GM23248 (cell line): Measurements from ENCODE around the gene SCOC. TPM values are rescaled to one million over a fixed set of nuclear protein-coding genes. Genes with fewer than 3 reads are reported as not detected.

Experiments used
- DNase-seq: peaks from one replicate; pipeline ENCODE4 v3.0.0-alpha.2; 2015
- H2AFZ ChIP-seq: fragments of 200-600 bp; sonication (generic); 2 replicates; pipeline ENCODE4 v1.6.1; 2016; ENCODE audit warnings: antibody characterized with exemption
- H3F3A ChIP-seq: fragments of 200-600 bp; sonication (generic); 2 replicates; pipeline ENCODE4 v1.6.1; 2016; ENCODE audit warnings: mild to moderate bottlenecking, antibody characterized with exemption, mixed run types; ENCODE audit not compliant: insufficient read depth
- H3K27ac ChIP-seq: fragments of 200-600 bp; sonication (generic); 2 replicates; pipeline ENCODE4 v1.5.1; 2016; ENCODE audit warnings: mild to moderate bottlenecking
- H3K27me3 ChIP-seq: fragments of 200-600 bp; sonication (generic); replicated peaks from 2 replicates; pipeline ENCODE4 v1.6.1; 2016; ENCODE audit warnings: mild to moderate bottlenecking; ENCODE audit not compliant: insufficient read depth
- H3K36me3 ChIP-seq: fragments of 200-600 bp; sonication (generic); 2 replicates; pipeline ENCODE4 v1.6.1; 2016; ENCODE audit warnings: low read depth, mild to moderate bottlenecking
- H3K4me1 ChIP-seq: fragments of 200-600 bp; sonication (generic); 2 replicates; pipeline ENCODE4 v1.6.1; 2016; ENCODE audit warnings: mild to moderate bottlenecking; ENCODE audit not compliant: insufficient read depth
- H3K4me2 ChIP-seq: fragments of 200-600 bp; sonication (generic); one replicate; pipeline ENCODE4 v1.6.1; 2016; ENCODE audit warnings: mild to moderate bottlenecking; ENCODE audit not compliant: unreplicated experiment
- H3K4me3 ChIP-seq: fragments of 200-600 bp; sonication (generic); 2 replicates; pipeline ENCODE4 v1.5.1; 2016; ENCODE audit warnings: mild to moderate bottlenecking
- H3K79me2 ChIP-seq: fragments of 200-600 bp; sonication (generic); 2 replicates; pipeline ENCODE4 v1.6.1; 2016; ENCODE audit warnings: mild to moderate bottlenecking; ENCODE audit not compliant: insufficient read depth
- H3K9ac ChIP-seq: fragments of 200-600 bp; sonication (generic); 2 replicates; pipeline ENCODE4 v1.6.1; 2016; ENCODE audit warnings: mild to moderate bottlenecking
- H3K9me2 ChIP-seq: fragments of 200-600 bp; sonication (generic); 2 replicates; pipeline ENCODE4 v1.6.1; 2016; ENCODE audit warnings: mixed run types, mild to moderate bottlenecking, moderate library complexity; ENCODE audit not compliant: insufficient read depth
- H3K9me3 ChIP-seq: fragments of 200-600 bp; sonication (generic); one replicate; pipeline ENCODE4 v1.6.1; 2017; ENCODE audit warnings: low read depth
- H4K20me1 ChIP-seq: fragments of 200-600 bp; sonication (generic); 2 replicates; pipeline ENCODE4 v1.6.0; 2016; ENCODE audit not compliant: insufficient read depth
- EZH2 ChIP-seq: fragments of 200-600 bp; sonication (generic); IDR thresholded peaks from 2 replicates; pipeline ENCODE4 v1.6.1; 2018; ENCODE audit warnings: antibody characterized with exemption, mild to moderate bottlenecking; ENCODE audit not compliant: insufficient read depth, poor library complexity, severe bottlenecking
- EZH2phosphoT487 ChIP-seq: fragments of 200-600 bp; sonication (generic); IDR thresholded peaks from 2 replicates; pipeline ENCODE4 v1.6.1; 2018; ENCODE audit warnings: antibody characterized with exemption, moderate library complexity, mild to moderate bottlenecking, low read depth; ENCODE audit not compliant: insufficient read depth
- WGBS, 2 experiments: methylation state at CpG; one replicate each; pipeline ENCODE4 v1.1.6; 2015 to 2017; ENCODE audit warnings: low lambda C conversion rate in 2 of 2, low coverage in 1 of 2; ENCODE audit errors: missing lambda C conversion rate in 2 of 2; 5-methylcytosine and 5-hydroxymethylcytosine counted together
- in situ Hi-C: fragments of 300-500 bp; cut with MboI; formaldehyde crosslinking; loops from 2 replicates; pipeline ENCODE4 v1.15.0; 2020
- polyA plus RNA-seq: library from polyadenylated mRNA; unstranded; fragments of >200 nt; fragmentation: Nextera tagmentation; extraction: Ambion mirVana; gene quantifications from 2 replicates; pipeline ENCODE4 v1.2.1, GENCODE V29; 2016
- total RNA-seq: library from RNA; depleted of rRNA; stranded (reverse); fragments of >200 nt; shearing (Covaris generic); gene quantifications from 2 replicates; pipeline ENCODE4 v1.2.3, GENCODE V29; 2014

Gene SCOC
- total and polyA plus RNA-seq, 2 experiments from 2014 or later = 104 to 124 TPM

DNA sequence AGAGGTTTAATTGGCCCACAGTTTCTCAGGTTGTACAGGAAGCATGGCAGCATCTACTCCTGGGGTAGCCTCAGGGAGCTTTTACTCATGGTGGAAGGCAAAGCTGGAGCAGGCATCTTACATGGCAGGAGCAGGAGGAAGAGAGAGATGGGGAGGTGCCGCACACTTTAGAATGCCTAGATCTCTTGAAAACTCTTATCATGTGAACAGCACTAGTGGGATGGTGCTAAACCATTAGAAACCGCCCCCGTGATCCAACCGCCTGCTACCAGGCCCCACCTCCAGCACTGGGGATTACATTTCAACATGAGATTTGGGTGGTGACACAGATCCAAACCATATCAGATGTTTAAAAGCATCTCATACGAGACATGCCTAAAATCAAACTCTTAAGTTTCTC, 41.6 kb upstream of the SCOC start:
- no peaks in the 10 kb centered on the region for H3F3A ChIP-seq
- no peak overlapping the region for H3K4me2 ChIP-seq
- no peak for TF ChIP-seq EZH2
- H3K36me3 ChIP-seq = no peaks in the 10 kb centered on the region
- no peaks in the 10 kb centered on the region for H3K4me1 ChIP-seq
- H2AFZ ChIP-seq = no peak overlapping the region
- H3K9me3 ChIP-seq = no peaks in the 10 kb centered on the region
- no peaks in the 10 kb centered on the region for H3K9me2 ChIP-seq
- in situ Hi-C loops = no loop called here
- no peak overlapping the region for H3K9ac ChIP-seq
- no peak for DNase-seq
- no peak overlapping the region for H3K4me3 ChIP-seq
- H3K79me2 ChIP-seq = no peaks in the 10 kb centered on the region
- H3K27me3 ChIP-seq = no peaks in the 10 kb centered on the region
- no peaks in the 10 kb centered on the region for H4K20me1 ChIP-seq
- 92 to 93% methylated on average over 5 of the region's 5 CpGs for WGBS, 2 experiments
- no peak overlapping the region for H3K27ac ChIP-seq

DNA sequence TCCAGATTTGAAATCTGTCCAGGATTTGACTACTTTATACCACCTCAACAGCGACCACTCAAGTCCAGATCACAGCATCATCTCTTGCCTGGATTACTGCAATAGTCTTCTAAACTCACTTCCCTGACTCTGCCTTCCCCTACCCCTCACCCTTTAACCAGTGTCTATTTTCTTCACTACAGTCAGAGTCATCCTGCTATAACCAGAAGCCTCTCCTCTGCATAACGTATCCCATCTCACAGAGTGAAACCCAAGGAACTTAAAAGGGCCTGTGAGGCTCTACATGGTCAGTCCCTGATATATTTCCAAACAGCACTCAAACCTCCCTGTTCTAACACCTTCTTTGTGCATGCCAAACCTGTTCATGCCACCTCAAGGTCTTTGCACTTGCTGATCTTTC, 40.7 kb upstream of the SCOC start:
- H3K79me2 ChIP-seq = no peaks in the 10 kb centered on the region
- no peak for DNase-seq
- no peak overlapping the region for H2AFZ ChIP-seq
- no peak overlapping the region for H3K4me2 ChIP-seq
- no peaks in the 10 kb centered on the region for H4K20me1 ChIP-seq
- no peak overlapping the region for H3K27ac ChIP-seq
- H3K9me3 ChIP-seq = no peaks in the 10 kb centered on the region
- no peaks in the 10 kb centered on the region for H3K27me3 ChIP-seq
- no peak overlapping the region for H3K4me3 ChIP-seq
- no peaks in the 10 kb centered on the region for H3K4me1 ChIP-seq
- in situ Hi-C loops = no loop called here
- H3F3A ChIP-seq = no peaks in the 10 kb centered on the region
- no peak for TF ChIP-seq EZH2
- TF ChIP-seq EZH2phosphoT487 = no peak
- no peaks in the 10 kb centered on the region for H3K36me3 ChIP-seq
- no peaks in the 10 kb centered on the region for H3K9me2 ChIP-seq
- no peak overlapping the region for H3K9ac ChIP-seq
- WGBS, 2 experiments = 68 to 82% methylated on average over 2 of the region's 2 CpGs

DNA sequence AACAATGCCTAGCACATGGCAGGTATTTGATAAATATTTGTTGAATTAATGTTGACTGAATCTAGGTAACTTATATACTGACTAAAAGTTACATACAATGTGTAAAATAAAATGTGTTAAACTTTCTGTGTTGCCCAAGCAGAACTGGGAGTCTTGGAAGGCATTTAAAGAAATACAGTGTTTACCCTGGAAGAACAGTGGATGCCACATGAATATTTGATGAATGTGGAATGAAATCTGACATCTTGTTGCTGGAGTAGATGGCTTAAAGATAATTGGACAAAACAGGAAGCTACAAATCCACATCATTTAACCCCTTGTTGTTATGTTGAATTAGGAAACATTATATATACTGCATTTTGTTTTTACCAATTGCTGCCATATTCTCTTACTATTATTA, 39.9 kb upstream of the SCOC start:
- H3F3A ChIP-seq = no peaks in the 10 kb centered on the region
- H4K20me1 ChIP-seq = no peaks in the 10 kb centered on the region
- no peak overlapping the region for H3K4me3 ChIP-seq
- H3K9ac ChIP-seq = no peak overlapping the region
- no peaks in the 10 kb centered on the region for H3K36me3 ChIP-seq
- no peak for DNase-seq
- no peaks in the 10 kb centered on the region for H3K4me1 ChIP-seq
- no peak for TF ChIP-seq EZH2phosphoT487
- TF ChIP-seq EZH2 = no peak
- no peaks in the 10 kb centered on the region for H3K27me3 ChIP-seq
- in situ Hi-C loops = no loop called here
- no peaks in the 10 kb centered on the region for H3K9me3 ChIP-seq
- H3K9me2 ChIP-seq = no peaks in the 10 kb centered on the region
- H3K79me2 ChIP-seq = no peaks in the 10 kb centered on the region
- H3K4me2 ChIP-seq = no peak overlapping the region
- no peak overlapping the region for H3K27ac ChIP-seq
- no peak overlapping the region for H2AFZ ChIP-seq

DNA sequence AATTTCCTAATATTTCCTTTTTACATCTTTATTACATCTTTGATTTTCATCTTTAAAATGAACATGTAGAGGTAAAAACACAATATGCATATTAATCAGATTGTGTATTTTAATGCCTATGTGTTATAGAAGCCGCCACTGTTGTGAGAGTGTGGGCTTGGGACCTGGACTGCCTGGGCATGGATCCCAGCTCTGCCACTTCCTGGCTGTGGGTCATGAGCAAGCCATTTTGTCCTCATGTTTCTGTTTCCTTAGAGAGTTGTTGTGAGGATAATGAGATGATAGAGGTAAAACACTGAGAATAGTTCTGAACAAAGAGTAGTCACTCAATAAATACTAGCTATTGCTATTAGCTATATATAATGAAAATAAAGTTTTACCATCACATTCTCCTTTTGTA, 38.4 kb upstream of the SCOC start:
- no peak overlapping the region for H3K9ac ChIP-seq
- no peaks in the 10 kb centered on the region for H3K9me3 ChIP-seq
- no peaks in the 10 kb centered on the region for H3K79me2 ChIP-seq
- H3K4me3 ChIP-seq = no peak overlapping the region
- in situ Hi-C loops = no loop called here
- H4K20me1 ChIP-seq = no peaks in the 10 kb centered on the region
- WGBS, 2 experiments = 63 to 68% methylated on average over 1 of the region's 1 CpG
- no peaks in the 10 kb centered on the region for H3F3A ChIP-seq
- H2AFZ ChIP-seq = 0 out of 2 replicates have a peak overlapping the region, but pooled peaks have one; percentile 11
- H3K9me2 ChIP-seq = no peaks in the 10 kb centered on the region
- H3K4me2 ChIP-seq = no peak overlapping the region
- DNase-seq = peak; percentile 23
- H3K36me3 ChIP-seq = no peaks in the 10 kb centered on the region
- H3K27ac ChIP-seq = no peak overlapping the region
- no peaks in the 10 kb centered on the region for H3K27me3 ChIP-seq
- no peaks in the 10 kb centered on the region for H3K4me1 ChIP-seq
- TF ChIP-seq EZH2phosphoT487 (no peak), EZH2 (no peak)

DNA sequence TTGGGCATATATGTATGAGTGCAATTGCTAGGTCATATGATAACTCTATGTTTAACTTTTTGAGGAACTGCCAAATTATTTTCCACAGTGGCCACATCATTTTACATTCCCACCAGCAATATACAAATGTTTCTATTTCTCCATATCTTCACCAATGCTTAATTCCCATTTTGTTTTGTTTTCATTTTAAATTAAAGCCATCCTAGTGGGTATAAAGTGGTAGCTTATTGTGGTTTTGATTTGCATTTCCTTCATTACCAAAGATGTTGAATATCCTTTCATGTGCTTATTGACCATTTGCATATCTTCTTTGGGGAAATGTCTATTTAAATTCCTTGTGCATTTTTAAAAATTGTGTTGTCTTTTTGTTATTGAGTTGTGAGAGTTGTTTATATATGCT, 36.7 kb upstream of the SCOC start:
- no peaks in the 10 kb centered on the region for H3K36me3 ChIP-seq
- no peak overlapping the region for H3K4me2 ChIP-seq
- no peak overlapping the region for H3K27ac ChIP-seq
- H3K79me2 ChIP-seq = no peaks in the 10 kb centered on the region
- TF ChIP-seq EZH2 (no peak), EZH2phosphoT487 (no peak)
- no peak for DNase-seq
- H3F3A ChIP-seq = no peaks in the 10 kb centered on the region
- no peaks in the 10 kb centered on the region for H3K9me2 ChIP-seq
- no peaks in the 10 kb centered on the region for H3K27me3 ChIP-seq
- H2AFZ ChIP-seq = no peak overlapping the region
- no peak overlapping the region for H3K4me3 ChIP-seq
- H3K9me3 ChIP-seq = no peaks in the 10 kb centered on the region
- in situ Hi-C loops = no loop called here
- H3K9ac ChIP-seq = no peak overlapping the region
- H3K4me1 ChIP-seq = no peaks in the 10 kb centered on the region
- no peaks in the 10 kb centered on the region for H4K20me1 ChIP-seq
